Stimulated activated CD4-positive, alpha-beta T cell treated with anti-CD3 and anti-CD28 coated beads, Interleukin-1b, Interleukin-23, amount 100 ng/mL, for 4 hours (primary cell): ENCODE measurements around the gene SH3BP4.

Source experiments
- DNase-seq, 2 donors: peaks; one replicate each; pipeline ENCODE4 v3.0.0-alpha.2; 2020; ENCODE audit warnings: low read depth in 2 of 2

Gene SH3BP4

GRCh38 chr2:234947556-234947955 lies 4.3 kb upstream of the SH3BP4 start:
- DNase-seq, result no peak

- DNase-seq, result no peak
Observed at GRCh38 chr2:234949762-234950434, 1.9 kb upstream of the SH3BP4 start.

GRCh38 chr2:234950435-234950729 lies 1.4 kb upstream of the SH3BP4 start:
- no peak for DNase-seq

- no peak for DNase-seq
Observed at GRCh38 chr2:234950730-234951663, 820 bp upstream of the SH3BP4 start.

- no peak for DNase-seq
Observed at GRCh38 chr2:234952270-234953115, 676 bp downstream of the SH3BP4 start.

GRCh38 chr2:234953116-234954031 lies 1.6 kb downstream of the SH3BP4 start:
- DNase-seq, result no peak

GRCh38 chr2:234954551-234954992 lies 2.8 kb downstream of the SH3BP4 start:
- no peak for DNase-seq

- DNase-seq, result no peak
Observed at GRCh38 chr2:234955091-234955591, 3.3 kb downstream of the SH3BP4 start.

- no peak for DNase-seq
Observed at GRCh38 chr2:234955971-234956509, 4.2 kb downstream of the SH3BP4 start.

- DNase-seq, result no peak
Observed at GRCh38 chr2:234957834-234958135, 6.0 kb downstream of the SH3BP4 start.

GRCh38 chr2:234958311-234958710 lies 6.5 kb downstream of the SH3BP4 start:
- DNase-seq, result no peak

- DNase-seq, result no peak
Observed at GRCh38 chr2:234958746-234959395, 7.1 kb downstream of the SH3BP4 start.

- no peak for DNase-seq
Observed at GRCh38 chr2:234960175-234961088, 8.6 kb downstream of the SH3BP4 start.

GRCh38 chr2:234961784-234962183 lies 10.0 kb downstream of the SH3BP4 start:
- DNase-seq, result no peak

- DNase-seq, result no peak
Observed at GRCh38 chr2:234963773-234964615, 12.2 kb downstream of the SH3BP4 start.

- DNase-seq, result no peak
Observed at GRCh38 chr2:234964631-234965461, 13.0 kb downstream of the SH3BP4 start.

- DNase-seq, result no peak
Observed at GRCh38 chr2:234966340-234966739, 14.5 kb downstream of the SH3BP4 start.
